Fibroblast of mammary gland (primary cell): Measurements from ENCODE around the gene BICC1.

Experiments used
- DNase-seq: peaks from one replicate; pipeline ENCODE4 v3.0.0-alpha.2; 2010; ENCODE audit warnings: low read depth
- H3K4me3 ChIP-seq: 2 replicates; pipeline ENCODE4 v1.5.1; 2011; ENCODE audit warnings: low read depth, mild to moderate bottlenecking, low read length, moderate library complexity; ENCODE audit not compliant: control insufficient read depth
- CTCF ChIP-seq: conservative IDR thresholded peaks from 2 replicates; pipeline ENCODE4 v1.5.1; 2011; ENCODE audit warnings: low read depth, low read length, inconsistent platforms; ENCODE audit not compliant: control insufficient read depth, insufficient read depth

The BICC1 gene

GRCh38 chr10:58568428-58568935 lies 55.8 kb downstream of the BICC1 start:
- no peak for DNase-seq
- no peak for TF ChIP-seq CTCF
- no peak overlapping the region for H3K4me3 ChIP-seq

GRCh38 chr10:58570307-58570723 lies 57.6 kb downstream of the BICC1 start:
- TF ChIP-seq CTCF, result no peak
- DNase-seq, result peak; percentile 81
- H3K4me3 ChIP-seq, result no peak overlapping the region

DNA sequence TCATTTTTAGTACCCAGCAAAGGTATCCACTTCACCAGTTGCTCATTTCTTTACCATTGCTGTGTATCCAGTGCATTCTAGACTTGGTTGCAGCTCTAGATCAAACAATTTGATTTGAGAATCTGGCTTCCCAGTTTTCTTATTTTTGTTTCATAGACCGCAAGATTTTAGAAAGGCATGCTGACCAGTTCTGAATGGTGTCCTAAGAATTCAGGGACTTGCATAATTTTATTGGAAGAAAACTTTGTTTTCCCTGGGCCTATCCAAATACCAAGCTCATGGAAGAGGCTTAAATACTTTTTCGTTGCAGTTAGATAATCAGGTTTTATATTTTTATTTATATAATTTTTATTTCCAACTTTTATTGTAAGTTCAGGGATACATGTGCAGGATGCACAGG lies 58.3 kb downstream of the BICC1 start:
- DNase-seq, result peak; percentile 59
- H3K4me3 ChIP-seq, result no peak overlapping the region
- TF ChIP-seq CTCF, result no peak

- TF ChIP-seq CTCF, result no peak
- DNase-seq, result peak; percentile 49
- no peak overlapping the region for H3K4me3 ChIP-seq
Observed at GRCh38 chr10:58573144-58573543, 60.5 kb downstream of the BICC1 start.

DNA sequence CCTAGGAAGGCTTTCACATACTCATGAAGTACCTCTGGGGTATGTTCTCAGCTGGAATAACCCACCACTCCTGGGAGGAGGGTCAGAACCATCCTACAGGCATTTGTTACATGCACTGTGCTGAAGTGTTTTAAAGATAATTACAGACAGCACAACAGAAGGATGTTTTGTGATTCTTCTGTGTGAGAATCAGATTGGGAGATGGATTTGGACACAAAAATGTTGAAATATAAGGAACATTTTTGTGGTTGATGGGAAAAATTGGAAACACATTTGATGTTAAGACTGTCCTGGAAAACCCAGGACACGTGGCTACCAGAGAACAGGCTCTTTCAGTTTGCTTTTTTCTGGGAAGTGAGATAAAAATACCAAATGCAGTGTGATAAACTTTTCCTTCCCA lies 61.4 kb downstream of the BICC1 start:
- peak; percentile 85 for DNase-seq
- no peak for TF ChIP-seq CTCF
- no peak overlapping the region for H3K4me3 ChIP-seq

- H3K4me3 ChIP-seq, result no peak overlapping the region
- DNase-seq, result no peak
- no peak for TF ChIP-seq CTCF
Observed at GRCh38 chr10:58575491-58575890, 62.8 kb downstream of the BICC1 start.
